ENCODE measurements around the gene MAFG. TPM values are rescaled to one million over a fixed set of nuclear protein-coding genes. Genes with fewer than 3 reads are reported as not detected.
A peak's percentile ranks its signal among the peaks of the same experiment; 100 is the strongest.

The MAFG gene
- total and polyA plus RNA-seq, 2 of the 13 experiments (the other 11 are each of a cell fraction or from before 2014, with no cell fraction given), result 14.5 to 20.0 TPM

- TF ChIP-seq ZNF609 (CRISPR knock-in tag; IDR thresholded peaks at IDR 0.05; ENCODE audit: borderline replicate concordance) (no peak), HMGXB4 (CRISPR knock-in tag; IDR thresholded peaks at IDR 0.05; ENCODE audit: borderline replicate concordance in 1 of 2, low read depth in 1 of 2) (peak in 1 of 2 experiments; percentile 32; a peak in 1 of 4 replicates), GATAD1 (CRISPR knock-in tag; IDR thresholded peaks at IDR 0.05) (no peak), MNT (IDR thresholded peaks at IDR 0.05) (no peak), PAF1 (CRISPR knock-in tag; IDR thresholded peaks at IDR 0.05) (no peak), ZNF484 (CRISPR knock-in tag; IDR thresholded peaks at IDR 0.05; ENCODE audit: borderline replicate concordance, low read depth) (no peak), HNF1A (IDR thresholded peaks at IDR 0.05; ENCODE audit: low read depth) (no peak), HNF1A (CRISPR knock-in tag; IDR thresholded peaks at IDR 0.05; ENCODE audit: borderline replicate concordance) (peak; percentile 40; the same call in 1 of the 2 replicates), THAP9 (CRISPR knock-in tag; IDR thresholded peaks at IDR 0.05; ENCODE audit: borderline replicate concordance) (peak; percentile 65; the same call in 1 of the 2 replicates), POLR2A (IDR thresholded peaks at IDR 0.05; ENCODE audit: insufficient read depth in 1 of 2, low read depth in 2 of 2, low read length in 2 of 2) (peak in 1 of 2 experiments; percentile 58; a peak in 1 of 4 replicates), XRCC5 (optimal IDR thresholded peaks at IDR 0.05; ENCODE audit: low read length) (no peak)
These were observed 35.2 kb upstream of the MAFG start (continued) for GRCh38 chr17:81962499-81963441.

Data from HepG2 (cell line).